ENCODE measurements around the gene MINK1.

GRCh38 chr17:4800462-4801196, 32.5 kb upstream of the MINK1 start:
- TF ChIP-seq POLR2A (IDR thresholded peaks at IDR 0.05; ENCODE audit: low read length) = no peak
- no peak for TF ChIP-seq GATA1 (IDR thresholded peaks at IDR 0.05; ENCODE audit: low read depth, low read length)

Measured in erythroblast (primary cell).